Mammary epithelial cell (primary cell): ENCODE data around the gene TENT5A.

Experiments
- CTCF ChIP-seq, 2 donors: IDR thresholded peaks in 1 of 2; conservative IDR thresholded peaks in 1 of 2; 2 replicates each; pipeline ENCODE4 v1.5.1; 2011 to 2012; ENCODE audit warnings: inconsistent platforms in 2 of 2, low read length in 2 of 2, mild to moderate bottlenecking in 2 of 2, control low read depth in 1 of 2, low read depth in 1 of 2; ENCODE audit not compliant: insufficient read depth in 1 of 2; ENCODE audit errors: extremely low read depth in 1 of 2
- EZH2 ChIP-seq: IDR thresholded peaks from 2 replicates; pipeline ENCODE4 v1.6.1; 2012; ENCODE audit warnings: low read length, inconsistent platforms, borderline replicate concordance

- no peak for TF ChIP-seq CTCF (conservative IDR thresholded peaks at IDR 0.05 in 1 of 2, IDR thresholded peaks at IDR 0.05 in 1 of 2; ENCODE audit: extremely low read depth in 1 of 2, insufficient read depth in 1 of 2, low read depth in 1 of 2, low read length in 2 of 2)
- TF ChIP-seq EZH2 = no peak
These were observed 3.5 kb downstream of the TENT5A start for GRCh38 chr6:81748994-81749393.
